Lower leg skin (tissue), 3 donors: ENCODE measurements around the gene NECTIN1.

Source experiments
- POLR2A ChIP-seq, 2 donors: fragments of 450-650 bp; IDR thresholded peaks; one replicate each; pipeline ENCODE4 v1.6.1; 2016 to 2017; ENCODE audit warnings: antibody characterized with exemption in 2 of 2, mild to moderate bottlenecking in 1 of 2, moderate library complexity in 1 of 2
- TF ChIP-seq, protein P1 (sequence below), 3 donors: fragments of 450-650 bp; IDR thresholded peaks; one replicate each; pipeline ENCODE4 v1.5.1; 2016; ENCODE audit warnings: antibody characterized with exemption in 3 of 3, mild to moderate bottlenecking in 3 of 3, moderate library complexity in 2 of 3

GRCh38 chr11:119710417-119710816 is 18.6 kb downstream of the NECTIN1 start:
- TF ChIP-seq, protein P1, sequence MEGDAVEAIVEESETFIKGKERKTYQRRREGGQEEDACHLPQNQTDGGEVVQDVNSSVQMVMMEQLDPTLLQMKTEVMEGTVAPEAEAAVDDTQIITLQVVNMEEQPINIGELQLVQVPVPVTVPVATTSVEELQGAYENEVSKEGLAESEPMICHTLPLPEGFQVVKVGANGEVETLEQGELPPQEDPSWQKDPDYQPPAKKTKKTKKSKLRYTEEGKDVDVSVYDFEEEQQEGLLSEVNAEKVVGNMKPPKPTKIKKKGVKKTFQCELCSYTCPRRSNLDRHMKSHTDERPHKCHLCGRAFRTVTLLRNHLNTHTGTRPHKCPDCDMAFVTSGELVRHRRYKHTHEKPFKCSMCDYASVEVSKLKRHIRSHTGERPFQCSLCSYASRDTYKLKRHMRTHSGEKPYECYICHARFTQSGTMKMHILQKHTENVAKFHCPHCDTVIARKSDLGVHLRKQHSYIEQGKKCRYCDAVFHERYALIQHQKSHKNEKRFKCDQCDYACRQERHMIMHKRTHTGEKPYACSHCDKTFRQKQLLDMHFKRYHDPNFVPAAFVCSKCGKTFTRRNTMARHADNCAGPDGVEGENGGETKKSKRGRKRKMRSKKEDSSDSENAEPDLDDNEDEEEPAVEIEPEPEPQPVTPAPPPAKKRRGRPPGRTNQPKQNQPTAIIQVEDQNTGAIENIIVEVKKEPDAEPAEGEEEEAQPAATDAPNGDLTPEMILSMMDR (IDR thresholded peaks at IDR 0.05) = no peak
- TF ChIP-seq POLR2A (IDR thresholded peaks at IDR 0.05) = no peak
